SHP77 (cell line): ENCODE measurements around the gene RNF157.

Experiments used
- DNase-seq, 2 experiments: peaks; one replicate each; lab custom pipeline; 2025; lab: John Stamatoyannopoulos, UW

The RNF157 gene

GRCh38 chr17:76140661-76141211 lies 99.6 kb downstream of the RNF157 start:
- no peak for DNase-seq

GRCh38 chr17:76139801-76140660 lies 100.3 kb downstream of the RNF157 start:
- no peak for DNase-seq

GRCh38 chr17:76138896-76139752 lies 101.2 kb downstream of the RNF157 start:
- DNase-seq, result no peak

GRCh38 chr17:76138234-76138895 lies 101.9 kb downstream of the RNF157 start:
- DNase-seq, result no peak

GRCh38 chr17:76137351-76138233 lies 102.7 kb downstream of the RNF157 start:
- DNase-seq, result no peak

- DNase-seq, result no peak
Observed at GRCh38 chr17:76137001-76137350, 103.3 kb downstream of the RNF157 start.

- DNase-seq, result no peak
Observed at GRCh38 chr17:76136276-76137000, 103.9 kb downstream of the RNF157 start.

- no peak for DNase-seq
Observed at GRCh38 chr17:76135810-76136188, 104.5 kb downstream of the RNF157 start.

GRCh38 chr17:76134911-76135809 lies 105.1 kb downstream of the RNF157 start:
- DNase-seq, result no peak

GRCh38 chr17:76132574-76133338 lies 107.5 kb downstream of the RNF157 start:
- no peak for DNase-seq

GRCh38 chr17:76131692-76132573 lies 108.4 kb downstream of the RNF157 start:
- DNase-seq, result no peak

GRCh38 chr17:76131051-76131691 lies 109.1 kb downstream of the RNF157 start:
- no peak for DNase-seq

GRCh38 chr17:76130473-76130872 lies 109.8 kb downstream of the RNF157 start:
- DNase-seq, result no peak

- DNase-seq, result no peak
Observed at GRCh38 chr17:76125922-76126321, 114.4 kb downstream of the RNF157 start.

GRCh38 chr17:76125391-76125675 lies 115.0 kb downstream of the RNF157 start:
- no peak for DNase-seq

- no peak for DNase-seq
Observed at GRCh38 chr17:76124582-76125390, 115.5 kb downstream of the RNF157 start.
